Astrocyte (in vitro differentiated cells and primary cell): Measurements from ENCODE around the gene TUFM. TPM values are rescaled to one million over a fixed set of nuclear protein-coding genes. Genes with fewer than 3 reads are reported as not detected.
"Not testable (repeated sequence)": the region's sequence is repeated elsewhere in the genome, so short reads cannot be mapped to it uniquely, and the experiment has no call there.

Experiments used
- DNase-seq: peaks from one replicate; pipeline ENCODE4 v3.0.0-alpha.2; 2010; ENCODE audit warnings: low read depth
- FAIRE-seq: peaks from 2 replicates; lab custom pipeline; 2011; peaks lifted over from hg19 to GRCh38; lab: Jason Lieb, UNC
- H2AFZ ChIP-seq: 2 replicates; pipeline ENCODE4 v1.6.0; 2012; ENCODE audit warnings: low read depth, low read length, inconsistent platforms
- H3K27ac ChIP-seq: 2 replicates; pipeline ENCODE4 v1.5.1; 2011; ENCODE audit warnings: low read depth, low read length, inconsistent platforms
- H3K27me3 ChIP-seq: 2 replicates; pipeline ENCODE4 v1.6.0; 2011; ENCODE audit warnings: low read length, inconsistent platforms; ENCODE audit not compliant: insufficient read depth
- H3K36me3 ChIP-seq: 2 replicates; pipeline ENCODE4 v1.5.1; 2011; ENCODE audit warnings: low read length, inconsistent platforms; ENCODE audit not compliant: insufficient read depth
- H3K4me1 ChIP-seq: 2 replicates; pipeline ENCODE4 v1.5.1; 2011; ENCODE audit warnings: low read length, inconsistent platforms; ENCODE audit not compliant: insufficient read depth
- H3K4me2 ChIP-seq: 2 replicates; pipeline ENCODE4 v1.6.0; 2012; ENCODE audit warnings: low read length, inconsistent platforms
- H3K4me3 ChIP-seq: 2 replicates; pipeline ENCODE4 v1.5.1; 2011; ENCODE audit warnings: low read depth, mild to moderate bottlenecking, low read length, inconsistent platforms; ENCODE audit not compliant: insufficient read depth
- H3K79me2 ChIP-seq: 2 replicates; pipeline ENCODE4 v1.6.0; 2012; ENCODE audit warnings: mild to moderate bottlenecking, low read length, inconsistent platforms; ENCODE audit not compliant: insufficient read depth
- H3K9ac ChIP-seq: 2 replicates; pipeline ENCODE4 v1.6.0; 2012; ENCODE audit warnings: mild to moderate bottlenecking, low read length, inconsistent platforms
- H3K9me3 ChIP-seq: 2 replicates; pipeline ENCODE4 v1.5.1; 2012; ENCODE audit warnings: low read depth, mild to moderate bottlenecking, low read length, inconsistent platforms; ENCODE audit not compliant: insufficient read depth
- H4K20me1 ChIP-seq: 2 replicates; pipeline ENCODE4 v1.6.0; 2012; ENCODE audit warnings: low read length, inconsistent platforms; ENCODE audit not compliant: insufficient read depth
- H3K27ac Mint-ChIP-seq: one replicate; pipeline ENCODE4 v1.8.0; 2021; ENCODE audit warnings: mild to moderate bottlenecking, mixed read lengths; ENCODE audit not compliant: unreplicated experiment
- H3K27me3 Mint-ChIP-seq: one replicate; pipeline ENCODE4 v1.8.0; 2021; ENCODE audit warnings: low read depth, mixed read lengths; ENCODE audit not compliant: unreplicated experiment
- H3K36me3 Mint-ChIP-seq: one replicate; pipeline ENCODE4 v1.8.0; 2021; ENCODE audit warnings: low read depth, mixed read lengths; ENCODE audit not compliant: unreplicated experiment
- H3K4me1 Mint-ChIP-seq: one replicate; pipeline ENCODE4 v1.8.0; 2021; ENCODE audit warnings: low read depth, mixed read lengths; ENCODE audit not compliant: unreplicated experiment
- H3K4me3 Mint-ChIP-seq: one replicate; pipeline ENCODE4 v1.8.0; 2021; ENCODE audit warnings: mild to moderate bottlenecking, moderate library complexity, mixed read lengths; ENCODE audit not compliant: unreplicated experiment
- H3K9me3 Mint-ChIP-seq: one replicate; pipeline ENCODE4 v1.8.0; 2021; ENCODE audit warnings: mild to moderate bottlenecking, mixed read lengths; ENCODE audit not compliant: unreplicated experiment
- EZH2 ChIP-seq: IDR thresholded peaks from 2 replicates; pipeline ENCODE4 v1.6.1; 2012; ENCODE audit warnings: mild to moderate bottlenecking, low read length, inconsistent platforms; ENCODE audit not compliant: insufficient read depth
- total RNA-seq: library from RNA; stranded (reverse); gene quantifications from 2 replicates; pipeline ENCODE4 v1.2.1, GENCODE V29; 2021
- TF ChIP-seq, protein P1 (sequence below): IDR thresholded peaks from 2 replicates; pipeline ENCODE4 v1.5.1; 2011; ENCODE audit warnings: low read depth, mild to moderate bottlenecking, inconsistent platforms, low read length, moderate library complexity; ENCODE audit not compliant: insufficient read depth

The TUFM gene
- total RNA-seq, 1 donor from 2014 or later = 147 TPM

DNA sequence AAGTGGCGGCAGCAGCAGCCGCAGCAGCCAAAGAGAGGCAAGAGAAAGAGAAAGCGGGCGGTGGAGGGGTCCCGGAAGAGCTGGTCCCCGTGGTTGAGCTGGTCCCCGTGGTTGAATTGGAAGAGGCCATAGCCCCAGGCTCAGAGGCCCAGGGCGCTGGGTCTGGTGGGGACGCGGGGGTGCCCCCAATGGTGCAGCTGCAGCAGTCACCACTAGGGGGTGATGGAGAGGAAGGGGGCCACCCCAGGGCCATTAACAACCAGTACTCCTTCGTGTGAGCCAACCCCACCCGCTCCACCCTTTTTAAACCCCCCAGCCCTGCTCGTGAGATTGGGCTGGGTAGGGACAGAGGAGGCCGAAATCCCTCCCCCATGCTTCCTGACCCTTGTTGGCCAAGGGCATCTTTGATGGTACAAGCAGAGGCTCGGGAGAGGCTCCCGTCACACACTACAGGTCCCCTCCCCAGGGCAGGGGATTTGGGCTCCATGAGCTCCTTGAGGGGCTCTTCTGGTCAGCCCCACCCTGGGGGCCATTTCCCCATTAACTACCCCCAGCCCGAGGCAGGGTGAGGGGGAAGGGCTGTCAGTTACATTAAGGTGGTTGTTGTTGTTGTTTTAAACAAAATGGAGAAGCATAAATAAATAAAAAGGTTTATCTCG lies 27.5 kb upstream of the TUFM start:
- TF ChIP-seq EZH2 = no peak
- TF ChIP-seq, protein P1, sequence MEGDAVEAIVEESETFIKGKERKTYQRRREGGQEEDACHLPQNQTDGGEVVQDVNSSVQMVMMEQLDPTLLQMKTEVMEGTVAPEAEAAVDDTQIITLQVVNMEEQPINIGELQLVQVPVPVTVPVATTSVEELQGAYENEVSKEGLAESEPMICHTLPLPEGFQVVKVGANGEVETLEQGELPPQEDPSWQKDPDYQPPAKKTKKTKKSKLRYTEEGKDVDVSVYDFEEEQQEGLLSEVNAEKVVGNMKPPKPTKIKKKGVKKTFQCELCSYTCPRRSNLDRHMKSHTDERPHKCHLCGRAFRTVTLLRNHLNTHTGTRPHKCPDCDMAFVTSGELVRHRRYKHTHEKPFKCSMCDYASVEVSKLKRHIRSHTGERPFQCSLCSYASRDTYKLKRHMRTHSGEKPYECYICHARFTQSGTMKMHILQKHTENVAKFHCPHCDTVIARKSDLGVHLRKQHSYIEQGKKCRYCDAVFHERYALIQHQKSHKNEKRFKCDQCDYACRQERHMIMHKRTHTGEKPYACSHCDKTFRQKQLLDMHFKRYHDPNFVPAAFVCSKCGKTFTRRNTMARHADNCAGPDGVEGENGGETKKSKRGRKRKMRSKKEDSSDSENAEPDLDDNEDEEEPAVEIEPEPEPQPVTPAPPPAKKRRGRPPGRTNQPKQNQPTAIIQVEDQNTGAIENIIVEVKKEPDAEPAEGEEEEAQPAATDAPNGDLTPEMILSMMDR = peak; percentile 25
- DNase-seq = no peak
- no peak for FAIRE-seq
- H3K9me3 ChIP-seq = no peaks in the 10 kb centered on the region
- H3K4me2 ChIP-seq = no peak overlapping the region
- H3K36me3 ChIP-seq = peaks cover 11% of the 10 kb centered on the region
- H3K4me3 Mint-ChIP-seq = no peak overlapping the region
- peaks cover 2% of the 10 kb centered on the region for H3K4me1 Mint-ChIP-seq
- no peak overlapping the region for H3K27ac Mint-ChIP-seq
- H3K27me3 Mint-ChIP-seq = no peaks in the 10 kb centered on the region
- no peak overlapping the region for H2AFZ ChIP-seq
- H3K4me1 ChIP-seq = no peaks in the 10 kb centered on the region
- no peak overlapping the region for H3K27ac ChIP-seq
- no peak overlapping the region for H3K9ac ChIP-seq
- no peak overlapping the region for H3K4me3 ChIP-seq
- H4K20me1 ChIP-seq = peaks cover 20% of the 10 kb centered on the region
- no peaks in the 10 kb centered on the region for H3K79me2 ChIP-seq
- peaks cover 13% of the 10 kb centered on the region for H3K36me3 Mint-ChIP-seq
- no peaks in the 10 kb centered on the region for H3K9me3 Mint-ChIP-seq
- no peaks in the 10 kb centered on the region for H3K27me3 ChIP-seq

DNA sequence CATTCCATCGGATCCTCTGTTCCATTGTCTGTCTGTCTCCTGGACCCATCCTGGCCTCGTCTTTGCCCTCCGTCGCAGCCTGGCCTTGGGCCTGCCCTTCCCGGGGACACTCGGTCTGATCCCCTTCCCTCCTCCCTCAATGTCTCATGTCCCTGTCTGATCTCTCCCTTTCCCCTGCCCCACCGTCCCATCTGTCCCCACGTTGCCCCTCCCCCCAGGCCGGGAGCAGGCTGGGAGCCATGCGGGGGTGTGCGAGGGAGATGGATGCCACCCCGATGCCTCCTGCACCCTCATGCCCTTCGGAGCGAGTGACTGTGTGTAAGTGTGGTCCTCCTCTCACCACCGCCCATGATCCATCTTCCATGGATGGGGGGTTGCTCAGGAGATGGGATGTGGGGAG lies 26.8 kb upstream of the TUFM start:
- peaks cover 13% of the 10 kb centered on the region for H3K36me3 Mint-ChIP-seq
- Histone ChIP-seq H3K9ac (no peak overlapping the region), H3K27ac (no peak overlapping the region), H3K9me3 (no peaks in the 10 kb centered on the region), H3K4me1 (no peaks in the 10 kb centered on the region), H3K36me3 (peaks cover 14% of the 10 kb centered on the region), H4K20me1 (peaks cover 20% of the 10 kb centered on the region), H2AFZ (no peak overlapping the region), H3K27me3 (no peaks in the 10 kb centered on the region), H3K79me2 (no peaks in the 10 kb centered on the region), H3K4me2 (no peak overlapping the region), H3K4me3 (no peak overlapping the region)
- no peak for DNase-seq
- no peaks in the 10 kb centered on the region for H3K9me3 Mint-ChIP-seq
- H3K4me1 Mint-ChIP-seq = peaks cover 2% of the 10 kb centered on the region
- no peak overlapping the region for H3K27ac Mint-ChIP-seq
- TF ChIP-seq, protein P1 = no peak
- no peak for TF ChIP-seq EZH2
- FAIRE-seq = no peak
- H3K4me3 Mint-ChIP-seq = no peak overlapping the region
- H3K27me3 Mint-ChIP-seq = no peaks in the 10 kb centered on the region

DNA sequence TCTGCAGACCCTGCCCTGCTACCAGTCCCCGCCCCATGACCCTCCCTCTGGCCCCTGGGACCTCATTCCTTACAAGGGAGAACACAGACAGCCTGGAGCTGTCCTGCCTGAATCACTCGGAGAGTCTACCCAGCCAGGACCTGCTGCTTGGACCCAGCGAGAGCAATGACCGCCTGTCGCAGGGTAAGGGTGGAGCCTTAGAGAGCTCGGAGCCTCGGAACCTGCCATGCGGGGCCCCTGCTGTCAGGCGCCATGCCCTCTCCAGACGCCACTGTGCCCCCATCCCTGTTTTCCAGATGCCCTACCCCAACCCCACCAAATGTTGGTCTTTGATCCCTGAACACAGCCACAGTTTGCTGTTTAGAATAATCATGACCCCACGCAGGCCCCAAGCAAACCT lies 23.1 kb upstream of the TUFM start:
- Histone ChIP-seq H3K27me3 (no peaks in the 10 kb centered on the region), H3K9me3 (no peaks in the 10 kb centered on the region), H3K4me2 (no peak overlapping the region), H3K4me3 (no peak overlapping the region), H3K79me2 (peaks cover 24% of the 10 kb centered on the region), H3K36me3 (peaks cover 14% of the 10 kb centered on the region), H3K9ac (no peak overlapping the region), H2AFZ (no peak overlapping the region), H3K4me1 (peaks cover 10% of the 10 kb centered on the region), H3K27ac (no peak overlapping the region), H4K20me1 (peaks cover 36% of the 10 kb centered on the region)
- Mint-ChIP-seq H3K9me3 (no peaks in the 10 kb centered on the region), H3K27me3 (no peaks in the 10 kb centered on the region), H3K36me3 (peaks cover 11% of the 10 kb centered on the region), H3K4me1 (peaks cover 9% of the 10 kb centered on the region), H3K27ac (no peak overlapping the region), H3K4me3 (no peak overlapping the region)
- no peak for FAIRE-seq
- no peak for DNase-seq
- no peak for TF ChIP-seq EZH2
- TF ChIP-seq, protein P1 = no peak

DNA sequence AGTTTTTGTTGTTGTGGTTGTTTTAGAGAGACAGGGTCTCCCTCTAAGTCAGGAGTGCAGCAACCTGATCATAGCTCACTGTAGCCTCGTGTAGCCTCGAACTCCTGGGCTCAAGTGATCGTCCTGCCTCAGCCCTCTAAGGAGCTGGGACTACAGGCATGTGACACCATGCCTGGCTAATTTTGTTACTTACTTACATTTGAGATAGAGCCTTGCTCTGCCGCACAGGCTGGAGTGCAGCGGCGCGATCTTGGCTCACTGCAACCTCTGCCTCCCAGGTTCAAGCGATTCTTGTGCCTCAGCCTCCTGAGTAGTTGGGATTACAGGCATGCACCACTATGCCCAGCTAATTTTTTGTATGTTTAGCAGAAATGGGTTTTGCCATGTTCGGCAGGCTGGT lies 21.5 kb upstream of the TUFM start:
- not testable (repeated sequence) for H3K27ac Mint-ChIP-seq, H3K4me3 Mint-ChIP-seq

More for the DNA sequence above, 21.5 kb upstream of the TUFM start:
- not testable (repeated sequence) for H3K9ac ChIP-seq, DNase-seq, H3K36me3 Mint-ChIP-seq, H3K9me3 ChIP-seq, H3K4me1 Mint-ChIP-seq, H3K27me3 Mint-ChIP-seq, FAIRE-seq, H3K9me3 Mint-ChIP-seq, H3K27ac ChIP-seq, H3K4me2 ChIP-seq, H3K27me3 ChIP-seq, H3K4me3 ChIP-seq, H2AFZ ChIP-seq
- Histone ChIP-seq H3K4me1 (peaks cover 10% of the 10 kb centered on the region), H3K79me2 (peaks cover 39% of the 10 kb centered on the region), H4K20me1 (peaks cover 31% of the 10 kb centered on the region), H3K36me3 (peaks cover 14% of the 10 kb centered on the region)
